ENCODE measurements around the gene USP21. TPM values are rescaled to one million over a fixed set of nuclear protein-coding genes. Genes with fewer than 3 reads are reported as not detected.
A peak's percentile ranks its signal among the peaks of the same experiment; 100 is the strongest.

USP21 gene
- total RNA-seq, 4 donors from 2014 or later, result 18.7 to 37.0 (median 28.8) TPM

DNA sequence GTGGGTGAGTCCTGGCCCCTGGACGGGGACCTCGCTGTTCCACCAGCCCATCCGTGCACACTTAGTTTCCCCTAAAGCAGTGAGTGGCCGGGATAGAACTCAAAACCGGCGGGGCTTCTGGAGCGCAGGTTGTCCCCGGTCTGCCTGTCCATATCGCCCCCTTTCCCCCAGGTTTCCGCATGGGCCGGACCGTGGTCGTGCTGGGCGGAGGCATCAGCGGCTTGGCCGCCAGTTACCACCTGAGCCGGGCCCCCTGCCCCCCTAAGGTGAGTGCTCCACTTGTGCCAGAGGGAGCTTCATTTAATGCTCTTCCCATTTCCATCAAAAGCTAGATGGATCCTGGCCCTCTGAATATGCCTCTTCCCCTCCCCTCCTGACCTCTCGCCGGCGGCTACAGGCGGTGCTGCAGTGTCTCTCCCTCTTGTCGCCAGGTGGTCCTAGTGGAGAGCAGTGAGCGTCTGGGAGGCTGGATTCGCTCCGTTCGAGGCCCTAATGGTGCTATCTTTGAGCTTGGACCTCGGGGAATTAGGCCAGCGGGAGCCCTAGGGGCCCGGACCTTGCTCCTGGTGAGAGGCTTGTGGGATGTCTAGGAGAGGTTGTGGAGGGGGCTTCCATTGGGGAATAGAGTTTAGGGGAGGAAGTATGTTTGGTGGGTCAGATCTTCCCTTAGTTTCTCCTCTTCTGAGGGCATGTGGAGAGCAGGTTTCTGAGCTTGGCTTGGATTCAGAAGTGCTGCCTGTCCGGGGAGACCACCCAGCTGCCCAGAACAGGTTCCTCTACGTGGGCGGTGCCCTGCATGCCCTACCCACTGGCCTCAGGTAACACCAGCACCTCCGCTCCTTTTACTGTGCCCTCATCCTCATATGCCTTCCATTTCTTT, 7.6 kb downstream of the USP21 start:
- peaks cover 58% of the 10 kb centered on the region for H3K36me3 ChIP-seq
- TF ChIP-seq EP300 (IDR thresholded peaks at IDR 0.05), result no peak
- TF ChIP-seq, protein P1, sequence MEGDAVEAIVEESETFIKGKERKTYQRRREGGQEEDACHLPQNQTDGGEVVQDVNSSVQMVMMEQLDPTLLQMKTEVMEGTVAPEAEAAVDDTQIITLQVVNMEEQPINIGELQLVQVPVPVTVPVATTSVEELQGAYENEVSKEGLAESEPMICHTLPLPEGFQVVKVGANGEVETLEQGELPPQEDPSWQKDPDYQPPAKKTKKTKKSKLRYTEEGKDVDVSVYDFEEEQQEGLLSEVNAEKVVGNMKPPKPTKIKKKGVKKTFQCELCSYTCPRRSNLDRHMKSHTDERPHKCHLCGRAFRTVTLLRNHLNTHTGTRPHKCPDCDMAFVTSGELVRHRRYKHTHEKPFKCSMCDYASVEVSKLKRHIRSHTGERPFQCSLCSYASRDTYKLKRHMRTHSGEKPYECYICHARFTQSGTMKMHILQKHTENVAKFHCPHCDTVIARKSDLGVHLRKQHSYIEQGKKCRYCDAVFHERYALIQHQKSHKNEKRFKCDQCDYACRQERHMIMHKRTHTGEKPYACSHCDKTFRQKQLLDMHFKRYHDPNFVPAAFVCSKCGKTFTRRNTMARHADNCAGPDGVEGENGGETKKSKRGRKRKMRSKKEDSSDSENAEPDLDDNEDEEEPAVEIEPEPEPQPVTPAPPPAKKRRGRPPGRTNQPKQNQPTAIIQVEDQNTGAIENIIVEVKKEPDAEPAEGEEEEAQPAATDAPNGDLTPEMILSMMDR (IDR thresholded peaks at IDR 0.05), result no peak
- TF ChIP-seq POLR2AphosphoS5 (IDR thresholded peaks at IDR 0.05), result no peak
- TF ChIP-seq POLR2A (IDR thresholded peaks at IDR 0.05), result no peak

DNA sequence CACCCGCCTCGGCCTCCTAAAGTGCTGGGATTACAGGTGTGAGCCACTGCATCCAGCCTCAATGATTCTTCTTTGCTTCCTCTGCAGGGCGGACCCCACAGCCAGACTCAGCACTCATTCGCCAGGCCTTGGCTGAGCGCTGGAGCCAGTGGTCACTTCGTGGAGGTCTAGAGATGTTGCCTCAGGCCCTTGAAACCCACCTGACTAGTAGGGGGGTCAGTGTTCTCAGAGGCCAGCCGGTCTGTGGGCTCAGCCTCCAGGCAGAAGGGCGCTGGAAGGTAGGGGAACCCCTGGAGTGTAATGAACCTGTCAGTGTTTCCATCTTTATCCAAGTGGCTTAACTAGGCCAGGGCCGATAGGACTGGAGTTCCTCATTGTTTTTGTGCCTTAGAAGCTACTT, 9.6 kb downstream of the USP21 start:
- Histone ChIP-seq H3K4me3 (no peak overlapping the region), H3K27ac (no peak overlapping the region), H3K27me3 (no peaks in the 10 kb centered on the region), H3K36me3 (peaks cover 58% of the 10 kb centered on the region), H3K9me3 (no peaks in the 10 kb centered on the region), H3K4me1 (peaks cover 53% of the 10 kb centered on the region)
- WGBS, result 90% methylated on average over 5 of the region's 9 CpGs
- DNase-seq (ENCODE audit: low spot score in 2 of 2), result no peak
- TF ChIP-seq, protein P1 (IDR thresholded peaks at IDR 0.05), result no peak
- no peak for TF ChIP-seq EP300 (IDR thresholded peaks at IDR 0.05)
- TF ChIP-seq POLR2A (IDR thresholded peaks at IDR 0.05), result no peak
- TF ChIP-seq POLR2AphosphoS5 (IDR thresholded peaks at IDR 0.05), result no peak

More for the DNA sequence above, 7.6 kb downstream of the USP21 start:
- no peaks in the 10 kb centered on the region for H3K9me3 ChIP-seq
- H3K4me3 ChIP-seq, result peak overlapping the region; percentile 81
- H3K27me3 ChIP-seq, result no peaks in the 10 kb centered on the region
- 6% methylated on average over 33 of the region's 33 CpGs for WGBS
- H3K4me1 ChIP-seq, result peaks cover 33% of the 10 kb centered on the region
- peak in 1 of 2 donors; percentile 78 for DNase-seq (ENCODE audit: low spot score in 2 of 2)
- peak overlapping the region; percentile 87 for H3K27ac ChIP-seq

DNA sequence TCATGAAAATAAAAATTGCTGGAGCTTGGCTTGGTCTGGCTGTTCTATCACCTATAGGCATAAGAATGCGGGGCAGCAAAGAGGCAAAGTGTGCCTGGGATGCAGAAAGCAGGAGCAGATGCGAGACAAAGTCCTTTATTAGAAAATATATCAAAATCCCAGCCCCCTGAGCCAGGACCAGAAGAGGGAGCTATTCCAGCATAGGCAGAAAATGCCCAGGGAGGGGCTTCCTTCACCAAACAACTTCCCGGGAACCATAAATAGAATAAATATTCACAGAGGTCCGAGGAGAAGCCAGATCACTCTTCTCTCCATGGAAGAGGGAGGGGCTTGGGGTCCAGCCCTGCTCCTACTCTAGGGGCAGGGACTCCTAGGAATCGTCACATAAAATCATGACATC, 11.9 kb downstream of the USP21 start:
- H3K4me1 ChIP-seq, result peaks cover 53% of the 10 kb centered on the region
- no peak overlapping the region for H3K4me3 ChIP-seq
- H3K9me3 ChIP-seq, result no peaks in the 10 kb centered on the region
- H3K27me3 ChIP-seq, result no peaks in the 10 kb centered on the region
- DNase-seq (ENCODE audit: low spot score in 2 of 2), result no peak
- TF ChIP-seq POLR2A (IDR thresholded peaks at IDR 0.05), result no peak
- TF ChIP-seq, protein P1 (IDR thresholded peaks at IDR 0.05), result no peak
- TF ChIP-seq EP300 (IDR thresholded peaks at IDR 0.05), result no peak
- no peak for TF ChIP-seq POLR2AphosphoS5 (IDR thresholded peaks at IDR 0.05)
- WGBS, result 58% methylated on average over 5 of the region's 5 CpGs
- H3K36me3 ChIP-seq, result peaks cover 67% of the 10 kb centered on the region
- peak overlapping the region; percentile 26 for H3K27ac ChIP-seq

DNA sequence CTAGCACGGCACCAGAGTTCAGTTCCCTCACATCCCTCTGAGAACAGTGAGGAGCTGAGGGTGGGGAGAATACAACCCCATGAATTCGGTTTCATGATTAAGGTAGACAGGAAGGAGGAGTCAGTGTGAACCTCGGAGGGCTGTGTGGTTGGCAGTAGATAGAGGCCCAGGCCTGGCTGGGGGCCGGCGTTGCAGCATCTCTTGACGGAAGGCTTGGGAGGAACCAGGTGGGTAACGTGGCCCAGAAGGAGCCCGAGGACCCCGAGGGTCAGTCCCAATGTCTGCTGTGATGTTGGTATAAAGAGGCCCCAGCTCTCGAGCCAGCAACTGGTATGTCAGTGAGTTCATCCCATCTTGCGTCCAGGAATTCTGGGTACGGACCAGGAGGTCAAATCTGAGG, 12.4 kb downstream of the USP21 start:
- Histone ChIP-seq H3K36me3 (peaks cover 67% of the 10 kb centered on the region), H3K4me3 (no peak overlapping the region), H3K4me1 (peaks cover 54% of the 10 kb centered on the region), H3K27me3 (no peaks in the 10 kb centered on the region), H3K9me3 (no peaks in the 10 kb centered on the region), H3K27ac (peak overlapping the region; percentile 26)
- TF ChIP-seq POLR2A (IDR thresholded peaks at IDR 0.05) (no peak), POLR2AphosphoS5 (IDR thresholded peaks at IDR 0.05) (no peak)
- no peak for DNase-seq (ENCODE audit: low spot score in 2 of 2)
- 81% methylated on average over 12 of the region's 12 CpGs for WGBS

DNA sequence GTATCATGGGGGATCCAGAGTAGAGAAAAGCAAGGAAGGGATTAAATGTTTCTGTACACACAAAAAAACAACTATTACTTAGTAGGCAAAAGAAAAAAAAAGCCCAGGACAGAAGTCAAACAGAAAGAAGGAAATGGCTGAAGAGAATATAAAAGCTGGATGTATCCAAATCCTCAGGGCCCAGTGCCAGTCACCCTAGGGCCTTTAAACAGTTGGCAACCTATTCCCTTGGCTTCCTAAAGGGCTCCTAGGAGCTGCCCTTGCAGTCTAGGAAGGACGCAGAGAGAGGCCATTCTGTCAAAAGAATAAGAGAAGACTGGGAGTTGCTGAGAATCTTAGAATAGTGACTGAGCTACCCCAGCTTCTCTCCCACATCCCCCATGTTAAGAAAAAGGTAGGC, 13.0 kb downstream of the USP21 start:
- peak overlapping the region; percentile 26 for H3K27ac ChIP-seq
- H3K4me1 ChIP-seq, result peaks cover 48% of the 10 kb centered on the region
- DNase-seq (ENCODE audit: low spot score in 2 of 2), result no peak
- H3K9me3 ChIP-seq, result no peaks in the 10 kb centered on the region
- TF ChIP-seq POLR2A (IDR thresholded peaks at IDR 0.05) (no peak), EP300 (IDR thresholded peaks at IDR 0.05) (no peak), POLR2AphosphoS5 (IDR thresholded peaks at IDR 0.05) (no peak)
- TF ChIP-seq, protein P1 (IDR thresholded peaks at IDR 0.05), result no peak
- no peaks in the 10 kb centered on the region for H3K27me3 ChIP-seq
- H3K4me3 ChIP-seq, result no peak overlapping the region
- WGBS, result 41% methylated on average over 1 of the region's 1 CpG
- H3K36me3 ChIP-seq, result peaks cover 67% of the 10 kb centered on the region
